Neutrophil (primary cell): ENCODE results near the gene ATG13.

ENCODE experiments used
- H3K27ac ChIP-seq: fragments of 200-600 bp; sonication (generic); 2 replicates; pipeline ENCODE4 v1.5.1; 2016; ENCODE audit warnings: mild to moderate bottlenecking, moderate library complexity
- H3K27me3 ChIP-seq: fragments of 200-600 bp; sonication (generic); 2 replicates; pipeline ENCODE4 v1.6.0; 2016; ENCODE audit warnings: mild to moderate bottlenecking
- H3K36me3 ChIP-seq: fragments of 200-600 bp; sonication (generic); 2 replicates; pipeline ENCODE4 v1.5.1; 2017
- H3K4me1 ChIP-seq, 2 experiments: fragments of 200-600 bp in 1 of 2; sonication (generic) in 1 of 2; 1 replicate in 1 of 2; 2 replicates in 1 of 2; pipeline versions ENCODE4 v1.5.1 to v1.6.1; 2013 to 2016; ENCODE audit warnings: low read depth in 1 of 2, low read length in 1 of 2, mild to moderate bottlenecking in 1 of 2, moderate library complexity in 1 of 2; ENCODE audit not compliant: control insufficient read depth in 1 of 2, insufficient read depth in 1 of 2
- H3K4me3 ChIP-seq, 2 experiments: fragments of 200-600 bp in 1 of 2; sonication (generic) in 1 of 2; 1 replicate in 1 of 2; 2 replicates in 1 of 2; pipeline ENCODE4 v1.5.1; 2013 to 2016; ENCODE audit warnings: low read depth in 1 of 2, low read length in 1 of 2, mild to moderate bottlenecking in 1 of 2, moderate library complexity in 1 of 2
- H3K9me3 ChIP-seq: fragments of 200-600 bp; sonication (generic); 2 replicates; pipeline ENCODE4 v1.5.1; 2016
- TF ChIP-seq, protein P1 (sequence below): fragments of 200-600 bp; sonication (generic); IDR thresholded peaks from 2 replicates; pipeline ENCODE4 v1.5.1; 2016; ENCODE audit warnings: antibody characterized with exemption

The ATG13 gene

DNA sequence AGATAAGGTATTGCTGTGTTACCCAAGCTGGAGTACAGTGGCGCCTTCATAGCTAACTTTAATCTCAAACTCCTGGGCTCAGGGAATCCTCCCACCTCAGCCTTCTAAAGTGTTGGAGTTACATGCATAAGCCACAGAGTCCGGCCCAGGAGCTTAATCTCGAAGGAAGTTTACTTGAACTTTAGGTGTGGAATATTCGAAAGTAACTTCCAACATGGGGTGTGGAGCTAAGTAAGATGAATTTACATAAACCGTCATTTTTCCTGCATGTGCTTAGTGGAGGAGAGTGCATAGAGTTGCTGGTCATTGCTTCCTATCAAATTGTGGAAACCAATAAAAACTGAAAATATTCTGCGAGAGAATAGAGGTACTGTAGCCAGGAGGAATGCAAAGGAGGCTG is 1.5 kb downstream of the ATG13 start:
- TF ChIP-seq, protein P1, sequence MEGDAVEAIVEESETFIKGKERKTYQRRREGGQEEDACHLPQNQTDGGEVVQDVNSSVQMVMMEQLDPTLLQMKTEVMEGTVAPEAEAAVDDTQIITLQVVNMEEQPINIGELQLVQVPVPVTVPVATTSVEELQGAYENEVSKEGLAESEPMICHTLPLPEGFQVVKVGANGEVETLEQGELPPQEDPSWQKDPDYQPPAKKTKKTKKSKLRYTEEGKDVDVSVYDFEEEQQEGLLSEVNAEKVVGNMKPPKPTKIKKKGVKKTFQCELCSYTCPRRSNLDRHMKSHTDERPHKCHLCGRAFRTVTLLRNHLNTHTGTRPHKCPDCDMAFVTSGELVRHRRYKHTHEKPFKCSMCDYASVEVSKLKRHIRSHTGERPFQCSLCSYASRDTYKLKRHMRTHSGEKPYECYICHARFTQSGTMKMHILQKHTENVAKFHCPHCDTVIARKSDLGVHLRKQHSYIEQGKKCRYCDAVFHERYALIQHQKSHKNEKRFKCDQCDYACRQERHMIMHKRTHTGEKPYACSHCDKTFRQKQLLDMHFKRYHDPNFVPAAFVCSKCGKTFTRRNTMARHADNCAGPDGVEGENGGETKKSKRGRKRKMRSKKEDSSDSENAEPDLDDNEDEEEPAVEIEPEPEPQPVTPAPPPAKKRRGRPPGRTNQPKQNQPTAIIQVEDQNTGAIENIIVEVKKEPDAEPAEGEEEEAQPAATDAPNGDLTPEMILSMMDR: no peak
- Histone ChIP-seq H3K36me3 (peaks cover 29% of the 10 kb centered on the region), H3K4me3 (no peak overlapping the region), H3K27me3 (no peaks in the 10 kb centered on the region), H3K27ac (no peak overlapping the region), H3K4me1 (peaks cover 19 to 22% of the 10 kb centered on the region in 2 experiments), H3K9me3 (no peaks in the 10 kb centered on the region)

DNA sequence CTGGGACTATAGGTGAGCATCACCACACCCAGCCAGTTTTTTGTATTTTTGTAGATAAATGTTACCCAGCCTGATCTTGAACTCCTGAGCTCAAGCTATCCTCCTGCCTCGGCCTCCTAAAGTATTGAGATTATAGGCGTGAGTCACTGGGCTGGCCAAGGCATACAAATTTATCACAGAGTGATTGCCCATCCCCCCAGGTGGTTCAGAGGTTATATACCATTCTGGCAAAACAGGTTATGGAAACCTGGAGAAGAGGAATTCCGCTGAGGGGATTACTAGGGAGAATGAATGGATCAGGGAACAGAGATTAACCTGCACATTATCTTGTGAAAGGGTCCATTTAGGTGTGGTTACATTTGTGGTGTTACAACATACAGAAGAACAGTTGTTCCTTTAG is 8.1 kb downstream of the ATG13 start:
- Histone ChIP-seq H3K36me3 (peaks cover 67% of the 10 kb centered on the region), H3K27me3 (no peaks in the 10 kb centered on the region), H3K9me3 (no peaks in the 10 kb centered on the region), H3K4me3 (no peak overlapping the region), H3K4me1 (no peaks in the 10 kb centered on the region), H3K27ac (no peak overlapping the region)
- TF ChIP-seq, protein P1: no peak

DNA sequence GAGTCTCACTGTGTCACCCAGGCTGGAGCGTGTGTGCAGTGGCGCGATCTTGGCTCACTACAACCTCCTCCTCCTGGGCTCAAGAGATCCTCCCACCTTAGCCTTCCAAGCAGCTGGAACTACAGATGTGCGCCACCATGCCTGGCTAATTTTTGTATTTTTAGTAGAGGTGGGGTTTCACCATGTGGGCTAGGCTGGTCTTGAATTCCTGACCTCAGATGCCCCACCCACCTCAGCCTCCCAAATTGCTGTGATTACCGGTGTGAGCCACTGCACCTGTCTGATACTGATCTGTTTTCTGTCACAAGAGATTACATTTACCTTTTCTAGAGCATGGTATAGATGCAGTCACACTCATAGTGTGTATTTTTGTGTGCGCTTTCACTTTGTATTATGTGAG is 11.6 kb downstream of the ATG13 start:
- no peak overlapping the region for H3K4me3 ChIP-seq
- peaks cover 64% of the 10 kb centered on the region for H3K36me3 ChIP-seq
- no peak overlapping the region for H3K27ac ChIP-seq
- no peaks in the 10 kb centered on the region for H3K4me1 ChIP-seq
- TF ChIP-seq, protein P1: no peak
- no peaks in the 10 kb centered on the region for H3K27me3 ChIP-seq
- H3K9me3 ChIP-seq: no peaks in the 10 kb centered on the region

DNA sequence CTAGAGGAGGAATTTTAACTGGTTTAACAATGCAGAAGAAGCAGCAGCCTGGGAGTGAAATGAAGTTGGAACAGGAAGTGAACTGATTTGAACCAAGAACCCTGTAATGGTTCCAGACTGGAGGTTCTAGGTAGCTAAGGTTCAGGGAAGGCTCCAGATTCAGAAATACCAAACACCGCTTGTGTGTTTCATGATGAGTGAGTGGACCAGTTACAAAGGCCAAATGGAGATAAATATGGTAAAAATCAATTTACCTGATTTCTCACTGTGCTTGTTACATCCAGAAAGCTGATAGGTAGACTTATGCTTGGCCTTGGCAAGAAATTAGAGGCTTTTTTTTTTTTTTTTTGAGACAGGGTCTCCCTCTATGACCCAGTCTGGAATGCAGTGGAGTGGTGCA is 12.9 kb downstream of the ATG13 start:
- TF ChIP-seq, protein P1: no peak
- H3K9me3 ChIP-seq: no peaks in the 10 kb centered on the region
- no peak overlapping the region for H3K27ac ChIP-seq
- H3K36me3 ChIP-seq: peaks cover 55% of the 10 kb centered on the region
- no peaks in the 10 kb centered on the region for H3K4me1 ChIP-seq
- H3K27me3 ChIP-seq: no peaks in the 10 kb centered on the region
- no peak overlapping the region for H3K4me3 ChIP-seq

DNA sequence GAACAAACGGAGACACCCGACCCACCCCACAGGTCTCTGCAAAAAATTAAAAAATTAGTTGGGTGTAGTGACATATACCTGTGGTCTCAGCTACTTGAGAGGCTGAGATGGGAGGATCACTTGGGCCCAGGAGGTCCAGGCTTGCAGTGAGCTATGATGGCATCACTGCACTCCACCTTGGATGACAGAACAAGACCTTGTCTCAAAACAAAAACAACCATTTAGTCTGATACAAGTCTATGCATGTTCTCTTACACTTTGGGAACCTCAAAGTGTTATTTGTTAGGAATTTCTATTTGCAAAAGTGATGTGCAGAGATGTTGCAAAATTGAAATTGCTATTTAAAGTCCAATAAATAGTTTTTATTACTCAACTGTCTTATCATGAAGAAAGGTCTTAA is 14.3 kb downstream of the ATG13 start:
- TF ChIP-seq, protein P1: no peak
- Histone ChIP-seq H3K27me3 (no peaks in the 10 kb centered on the region), H3K9me3 (no peaks in the 10 kb centered on the region), H3K4me1 (no peaks in the 10 kb centered on the region), H3K36me3 (peaks cover 51% of the 10 kb centered on the region), H3K4me3 (no peak overlapping the region), H3K27ac (no peak overlapping the region)

DNA sequence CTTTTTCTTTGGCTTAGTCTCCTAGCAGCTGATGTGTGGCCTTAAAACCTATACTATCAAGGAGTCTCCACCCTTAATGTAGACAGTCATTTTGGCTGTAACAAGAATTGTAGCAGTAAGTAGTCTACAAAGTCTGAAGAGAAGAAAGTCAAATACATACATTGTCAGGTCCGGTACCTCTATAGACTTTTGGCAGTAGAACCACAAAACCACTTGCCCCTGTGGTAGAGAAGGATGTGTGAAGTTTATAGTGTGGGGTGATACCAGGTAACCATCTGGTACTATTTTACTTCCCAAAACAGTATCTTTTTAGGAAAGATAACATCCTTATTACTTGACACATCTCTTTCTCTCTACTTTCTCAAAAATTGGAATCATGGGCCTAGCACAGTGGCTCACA is 15.1 kb downstream of the ATG13 start:
- TF ChIP-seq, protein P1: no peak
- H3K4me3 ChIP-seq: no peak overlapping the region
- H3K36me3 ChIP-seq: peaks cover 49% of the 10 kb centered on the region
- no peaks in the 10 kb centered on the region for H3K27me3 ChIP-seq
- no peak overlapping the region for H3K27ac ChIP-seq
- no peaks in the 10 kb centered on the region for H3K4me1 ChIP-seq
- no peaks in the 10 kb centered on the region for H3K9me3 ChIP-seq
